Measurements from ENCODE around the gene LGR4. TPM values are rescaled to one million over a fixed set of nuclear protein-coding genes. Genes with fewer than 3 reads are reported as not detected.

LGR4 gene
- polyA plus RNA-seq, 1 experiment: 7.6 TPM

Small RNA genes lying within 50 kb of the gene (small RNA-seq; reads per million reads assigned to genes)
- gene AC100771.1 (ENCODE audit: insufficient read length, low read depth, low replicate concordance): not detected
- not detected for gene MIR8087 (ENCODE audit: insufficient read length, low read depth, low replicate concordance)
- gene RNA5SP339 (ENCODE audit: insufficient read length, low read depth, low replicate concordance): not detected

Other genes with a start within 250 kb of the LGR4 start
- 1.8 and 3.0 TPM in 2 replicates for gene CCDC34, start 109.6 kb downstream of the LGR4 start, polyA plus RNA-seq (2011; rRNA removed)
- 5.8 and 13.2 TPM in 2 replicates for gene LIN7C, start 34.0 kb upstream of the LGR4 start, polyA plus RNA-seq (2011; rRNA removed)
- 47.4 and 62.6 TPM in 2 replicates for gene BDNF, start 227.7 kb upstream of the LGR4 start, polyA plus RNA-seq (2011; rRNA removed)